HL-60 (cell line): Measurements from ENCODE around the gene CPNE4.

Experiments used
- DNase-seq, 2 experiments: peaks; one replicate each; pipeline ENCODE4 v3.0.0-alpha.2; 2010 to 2020; ENCODE audit warnings: low read depth in 1 of 2, low spot score in 1 of 2
- H3K27ac ChIP-seq: fragments of 250-450 bp; sonication (Bioruptor Pico); replicated peaks from 2 replicates; pipeline ENCODE4 v1.5.1; 2020; ENCODE audit warnings: mild to moderate bottlenecking, moderate library complexity
- H3K27me3 ChIP-seq: fragments of 250-450 bp; sonication (Bioruptor Pico); 2 replicates; pipeline ENCODE4 v1.5.1; 2021; ENCODE audit warnings: mild to moderate bottlenecking, moderate library complexity; ENCODE audit not compliant: insufficient read depth, poor library complexity, severe bottlenecking
- H3K4me3 ChIP-seq: replicated peaks from 2 replicates; pipeline ENCODE4 v1.5.1; 2011; ENCODE audit warnings: mild to moderate bottlenecking, control low read depth, low read length; ENCODE audit not compliant: insufficient read depth
- CTCF ChIP-seq: IDR thresholded peaks from one replicate; pipeline ENCODE4 v1.5.1; 2011; ENCODE audit warnings: low read length, control low read depth, inconsistent platforms; ENCODE audit not compliant: insufficient read depth
- GABPA ChIP-seq: IDR thresholded peaks from 2 replicates; pipeline ENCODE4 v1.6.1; 2012; ENCODE audit warnings: low read depth
- POLR2AphosphoS5 ChIP-seq: IDR thresholded peaks from 2 replicates; pipeline ENCODE4 v1.6.1; 2012; ENCODE audit warnings: low read depth
- REST ChIP-seq: IDR thresholded peaks from 2 replicates; pipeline ENCODE4 v1.6.1; 2012; ENCODE audit warnings: low read depth; ENCODE audit not compliant: insufficient replicate concordance
- SPI1 ChIP-seq: IDR thresholded peaks from 2 replicates; pipeline ENCODE4 v1.6.1; 2012; ENCODE audit warnings: low read depth, mild to moderate bottlenecking, borderline replicate concordance

Gene CPNE4

GRCh38 chr3:131728898-131729642 is 305.7 kb downstream of the CPNE4 start:
- H3K27me3 ChIP-seq: peaks cover 3% of the 10 kb centered on the region
- DNase-seq: no peak
- no peak overlapping the region for H3K27ac ChIP-seq
- H3K4me3 ChIP-seq: no peak overlapping the region
- TF ChIP-seq REST (no peak), SPI1 (no peak), CTCF (no peak), POLR2AphosphoS5 (no peak), GABPA (no peak)

- DNase-seq: no peak
- H3K4me3 ChIP-seq: no peak overlapping the region
- no peak overlapping the region for H3K27ac ChIP-seq
- H3K27me3 ChIP-seq: peaks cover 3% of the 10 kb centered on the region
- TF ChIP-seq POLR2AphosphoS5 (no peak), SPI1 (no peak), CTCF (no peak), REST (no peak), GABPA (no peak)
These were observed 309.4 kb downstream of the CPNE4 start for GRCh38 chr3:131725414-131725813.

GRCh38 chr3:131723343-131723742 is 311.5 kb downstream of the CPNE4 start:
- H3K27ac ChIP-seq: no peak overlapping the region
- no peak for TF ChIP-seq REST
- no peak for TF ChIP-seq GABPA
- TF ChIP-seq SPI1: no peak
- TF ChIP-seq POLR2AphosphoS5: no peak
- no peak for TF ChIP-seq CTCF
- H3K4me3 ChIP-seq: no peak overlapping the region
- no peak for DNase-seq
- peaks cover 3% of the 10 kb centered on the region for H3K27me3 ChIP-seq
